ENCODE results near the gene ELOVL7.
"Not testable (repeated sequence)": the region's sequence is repeated elsewhere in the genome, so short reads cannot be mapped to it uniquely, and the experiment has no call there.

The ELOVL7 gene

DNA sequence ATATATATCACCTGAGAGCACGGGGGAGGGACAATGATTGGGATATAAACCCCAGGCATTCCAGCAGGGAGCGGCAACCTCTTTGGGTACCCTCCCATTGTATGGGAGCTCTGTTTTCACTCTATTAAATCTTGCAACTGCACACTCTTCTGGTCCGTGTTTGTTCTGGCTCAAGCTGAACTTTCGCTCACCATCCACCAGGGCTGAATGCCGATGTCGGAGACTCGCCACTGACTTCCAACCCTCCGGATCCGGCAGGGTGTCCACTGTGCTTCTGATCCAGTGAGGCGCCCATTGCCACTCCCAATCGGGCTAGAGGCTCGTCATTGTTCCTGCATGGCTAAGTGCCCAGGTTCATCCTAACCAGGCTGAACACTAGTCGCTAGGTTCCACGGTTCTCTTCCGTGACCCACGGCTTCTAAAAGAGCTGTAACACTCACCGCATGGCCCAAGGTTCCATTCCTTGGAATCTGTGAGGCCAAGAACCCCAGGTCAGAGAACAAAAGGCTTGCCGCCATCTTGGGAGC, 48.6 kb downstream of the ELOVL7 start:
- DNase-seq (ENCODE audit: low spot score), result not testable (repeated sequence)

DNA sequence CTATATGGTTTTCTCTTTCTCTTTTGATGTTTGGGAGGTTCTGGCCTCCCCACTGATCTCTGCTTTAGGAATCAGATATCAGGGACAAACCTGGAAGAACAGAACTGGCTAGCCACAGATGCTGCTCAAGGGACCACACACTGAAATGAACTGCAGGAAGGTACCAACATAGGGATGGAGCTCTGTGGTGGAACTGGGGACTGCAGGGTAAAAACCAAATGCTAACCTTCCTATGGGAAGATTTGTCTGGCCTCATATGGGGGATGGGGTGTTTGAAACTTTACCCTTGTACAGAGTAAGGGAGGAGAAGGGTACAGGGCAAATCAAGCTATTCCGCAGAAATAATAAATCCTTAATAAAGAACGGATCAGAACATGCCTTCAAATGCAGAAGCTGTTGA, 49.4 kb downstream of the ELOVL7 start:
- DNase-seq (ENCODE audit: low spot score), result no peak

DNA sequence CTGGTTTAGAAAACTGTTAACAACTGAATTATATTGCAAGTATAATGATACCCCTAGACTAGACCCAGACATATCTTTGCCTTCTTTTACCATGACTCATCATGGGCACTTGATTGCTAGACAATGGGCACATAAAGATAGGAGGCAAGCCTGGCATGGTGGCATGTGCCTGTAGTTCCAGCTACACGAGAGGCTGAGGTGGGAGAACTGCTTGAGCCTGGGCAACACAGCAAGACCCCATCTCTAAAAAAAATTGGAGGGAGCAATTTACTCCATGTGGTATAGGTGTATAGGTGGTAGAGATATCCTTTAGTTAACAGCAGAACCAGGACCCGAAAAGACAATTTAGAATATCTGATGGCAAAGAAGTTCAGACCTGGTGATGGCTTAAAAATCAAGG, 51.6 kb downstream of the ELOVL7 start:
- no peak for DNase-seq (ENCODE audit: low spot score)

DNA sequence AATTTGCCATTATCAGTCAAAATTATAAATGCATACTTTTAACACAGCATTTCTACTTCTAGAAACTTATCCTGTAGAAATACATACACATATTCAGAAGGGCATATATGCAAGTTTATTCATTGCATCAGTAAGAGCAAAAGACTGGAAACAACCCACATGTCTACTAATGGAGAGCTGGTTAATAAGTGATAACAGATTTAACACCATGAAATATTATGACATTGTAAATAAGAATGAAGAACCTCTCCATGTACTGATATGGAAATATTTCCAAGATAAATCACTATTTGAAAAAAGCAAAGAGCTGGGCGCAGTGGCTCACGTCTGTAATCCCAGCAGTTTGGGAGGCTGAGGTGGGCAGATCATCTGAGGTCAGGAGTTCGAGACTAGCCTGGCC, 54.5 kb downstream of the ELOVL7 start:
- no peak for DNase-seq (ENCODE audit: low spot score)

DNA sequence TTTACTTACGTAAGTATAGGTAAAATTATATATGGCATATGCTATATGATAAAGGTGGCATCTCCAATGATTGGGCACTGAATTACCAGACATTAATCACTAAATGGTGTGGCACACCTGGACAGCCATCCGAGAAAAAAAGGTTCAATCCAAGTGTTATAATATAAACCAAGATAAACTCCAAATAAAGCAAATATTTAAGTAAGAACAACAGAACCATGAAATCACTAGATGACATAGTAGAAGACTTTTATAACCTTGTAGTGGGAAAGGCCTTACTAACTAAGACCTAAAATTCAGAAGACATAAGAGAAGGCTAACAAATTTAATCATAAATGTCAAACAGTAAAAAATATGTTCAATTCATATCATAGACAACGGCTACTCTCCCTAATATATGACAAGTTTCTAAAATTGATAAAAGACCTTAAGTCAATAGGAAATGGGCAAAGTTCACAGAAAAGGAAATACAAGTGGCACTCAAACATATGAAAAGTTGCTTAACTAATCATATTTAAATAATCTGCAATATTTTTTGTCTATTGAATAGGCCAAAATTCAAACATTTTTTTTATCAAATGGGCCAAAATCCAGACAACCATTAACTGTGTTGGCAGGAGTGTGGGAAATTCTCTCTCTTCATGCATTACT, 55.1 kb downstream of the ELOVL7 start:
- no peak for DNase-seq (ENCODE audit: low spot score)

DNA sequence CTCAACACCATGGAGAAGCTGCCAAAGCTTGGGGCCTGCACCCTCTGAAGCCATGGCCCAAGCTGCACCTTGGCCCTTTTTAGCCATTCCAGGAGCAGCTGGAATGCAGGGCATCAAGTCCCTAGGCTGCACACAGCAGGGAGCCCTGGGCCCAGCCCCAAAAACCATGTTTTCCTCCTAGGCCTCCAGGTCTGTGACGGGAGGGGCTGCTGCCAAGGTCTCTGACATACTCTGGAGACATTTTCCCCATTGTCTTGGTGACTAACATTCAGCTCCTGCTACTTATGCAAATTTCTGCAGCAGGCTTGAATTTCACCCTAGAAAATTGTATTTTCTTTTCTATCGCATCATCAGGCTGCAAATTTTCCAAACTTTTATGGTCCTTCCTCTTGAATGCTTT, 64.6 kb downstream of the ELOVL7 start:
- no peak for DNase-seq (ENCODE audit: low spot score)

DNA sequence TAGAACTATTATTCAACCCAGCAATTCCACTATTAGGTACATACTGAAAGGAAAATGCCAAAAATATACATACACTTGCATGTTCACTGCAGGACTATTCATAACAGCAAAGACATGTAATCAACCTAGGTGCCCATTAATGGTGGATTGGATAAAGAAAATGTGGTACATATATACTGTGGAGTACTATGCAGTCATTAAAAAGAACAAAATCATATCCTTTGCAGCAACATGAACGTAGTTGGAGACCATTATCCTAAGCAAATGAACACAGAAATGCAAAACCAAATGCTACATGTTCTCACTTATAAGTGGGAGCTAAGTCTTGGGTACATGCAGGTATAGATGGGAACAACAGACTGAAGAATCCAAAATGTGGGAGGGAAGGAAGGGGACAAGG, 67.7 kb downstream of the ELOVL7 start:
- DNase-seq (ENCODE audit: low spot score), result no peak

DNA sequence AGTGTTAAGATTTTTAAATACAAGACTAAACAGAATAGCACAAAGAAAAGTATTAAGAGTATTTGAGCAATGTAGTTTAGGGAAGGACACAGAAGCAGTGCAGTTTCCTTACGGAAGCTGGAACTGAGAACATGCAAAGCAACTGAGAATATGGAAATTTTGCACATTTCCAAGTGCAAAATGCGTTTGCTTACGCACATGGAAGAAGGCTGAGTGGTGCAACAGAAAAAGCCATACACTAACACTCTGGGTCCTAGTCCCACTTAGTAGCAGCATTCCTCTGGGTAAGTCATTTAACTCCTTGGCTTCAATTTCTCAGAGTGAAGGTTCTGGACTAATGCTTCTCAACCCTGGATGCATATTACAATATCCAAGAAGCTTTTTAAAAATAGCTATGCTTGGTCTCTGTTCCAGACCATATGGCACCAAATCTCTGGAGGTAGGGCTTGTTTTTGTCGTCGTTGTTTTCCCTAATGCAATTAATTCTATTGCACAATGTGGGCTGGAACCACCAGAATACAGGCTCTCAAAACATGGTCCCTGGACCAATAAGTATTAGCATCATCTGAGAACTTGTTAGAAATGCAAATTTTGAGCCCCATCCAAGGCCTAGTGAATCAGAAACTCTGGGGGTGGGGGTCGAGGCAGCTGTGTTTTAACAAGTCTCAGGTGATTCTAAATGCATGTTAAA, 78.9 kb downstream of the ELOVL7 start:
- no peak for DNase-seq (ENCODE audit: low spot score)

DNA sequence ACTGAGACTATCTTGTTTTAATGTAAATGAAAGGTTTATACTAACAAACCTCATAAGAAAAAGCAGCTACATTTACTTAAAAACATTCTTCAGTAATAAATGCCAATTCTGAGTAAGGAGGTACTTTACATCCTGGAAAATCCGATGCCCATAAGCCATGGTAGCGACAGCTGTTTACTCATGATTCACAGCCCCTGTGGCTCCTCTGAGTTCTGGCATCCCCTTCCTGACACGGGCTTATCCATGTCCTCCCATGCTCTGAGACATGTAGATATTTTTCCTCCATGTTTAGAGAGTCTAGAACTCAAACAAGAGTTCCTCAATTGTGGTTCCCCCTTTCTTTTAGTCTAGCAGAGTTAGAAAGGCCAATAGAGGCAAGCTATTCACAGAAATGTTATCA, 81.0 kb downstream of the ELOVL7 start:
- no peak for DNase-seq (ENCODE audit: low spot score)

DNA sequence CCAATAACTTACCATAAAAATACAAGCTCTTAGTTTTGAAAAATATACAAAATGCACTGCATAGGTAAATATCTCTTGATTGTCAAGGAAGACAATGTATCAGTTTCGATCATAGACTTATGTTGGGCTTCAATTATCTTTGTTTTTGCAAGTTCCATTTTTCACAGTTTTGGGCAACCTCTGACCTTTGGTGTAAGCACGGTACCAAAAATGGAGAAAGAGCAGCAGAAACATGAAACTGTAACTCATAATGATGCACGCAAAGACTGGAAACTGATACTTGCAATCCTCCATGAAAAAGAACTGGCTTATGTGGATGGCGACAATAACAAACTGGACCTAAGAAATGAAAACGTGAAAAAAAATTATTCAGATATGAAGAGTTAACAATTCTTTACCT, 89.6 kb downstream of the ELOVL7 start:
- DNase-seq (ENCODE audit: low spot score), result no peak

DNA sequence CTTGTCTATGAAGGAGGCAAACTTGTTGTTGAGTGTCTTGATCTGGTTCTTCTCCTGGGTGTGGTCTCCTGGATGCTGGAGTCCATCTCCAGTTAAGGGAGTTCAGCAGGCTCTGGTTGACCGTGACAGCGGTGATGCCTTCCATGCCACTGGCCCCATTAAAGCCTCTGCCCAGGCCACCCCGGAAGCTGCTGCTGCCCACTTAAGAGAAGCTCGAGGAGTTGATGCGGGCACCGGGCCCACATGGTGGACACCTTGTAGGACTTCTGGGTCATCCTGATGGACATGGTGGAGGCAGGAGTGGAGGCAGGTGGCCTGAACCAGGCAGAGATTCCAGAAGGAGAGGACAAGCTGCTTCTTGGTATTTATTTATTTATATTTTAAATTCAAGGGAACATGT, 99.4 kb downstream of the ELOVL7 start:
- no peak for DNase-seq (ENCODE audit: low spot score)

DNA sequence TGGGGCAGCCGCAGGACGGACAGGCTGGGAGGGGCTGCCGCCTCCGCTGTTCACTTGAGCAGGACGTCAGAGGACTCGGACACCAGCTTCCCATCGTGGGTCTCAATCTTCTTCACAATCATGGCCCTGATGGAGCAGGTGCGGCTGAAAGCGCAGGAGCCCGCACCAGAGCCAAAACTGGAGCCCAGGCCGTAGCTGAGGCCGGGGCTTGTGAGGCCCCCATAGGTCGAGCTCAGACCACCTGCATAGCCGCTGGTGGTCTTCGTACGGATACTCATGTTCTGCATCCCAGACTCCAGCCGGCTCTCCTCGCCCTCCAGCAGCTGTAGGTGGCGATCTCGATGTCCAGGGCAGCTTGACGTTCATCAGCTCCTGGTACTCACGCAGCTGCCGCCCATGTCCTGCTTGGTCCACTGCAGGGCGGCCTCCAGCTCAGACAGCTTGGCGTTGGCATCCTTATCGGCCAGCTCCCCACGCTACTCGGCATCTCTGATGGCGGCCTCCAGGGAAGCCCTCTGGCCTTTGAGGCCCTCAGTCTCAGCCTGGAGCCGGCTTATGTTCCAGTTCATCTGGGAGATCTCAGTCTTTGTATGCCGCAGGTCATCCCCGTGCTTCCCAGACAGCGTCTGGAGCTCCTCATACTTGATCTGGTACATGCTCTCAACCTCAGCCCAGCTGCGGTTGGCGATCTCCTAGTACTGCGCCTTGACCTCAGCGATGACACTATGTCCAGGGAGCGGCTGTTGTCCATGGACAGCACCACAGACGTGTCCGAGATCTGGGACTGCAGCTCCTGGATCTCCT, 100.4 kb downstream of the ELOVL7 start:
- no peak for DNase-seq (ENCODE audit: low spot score)

DNA sequence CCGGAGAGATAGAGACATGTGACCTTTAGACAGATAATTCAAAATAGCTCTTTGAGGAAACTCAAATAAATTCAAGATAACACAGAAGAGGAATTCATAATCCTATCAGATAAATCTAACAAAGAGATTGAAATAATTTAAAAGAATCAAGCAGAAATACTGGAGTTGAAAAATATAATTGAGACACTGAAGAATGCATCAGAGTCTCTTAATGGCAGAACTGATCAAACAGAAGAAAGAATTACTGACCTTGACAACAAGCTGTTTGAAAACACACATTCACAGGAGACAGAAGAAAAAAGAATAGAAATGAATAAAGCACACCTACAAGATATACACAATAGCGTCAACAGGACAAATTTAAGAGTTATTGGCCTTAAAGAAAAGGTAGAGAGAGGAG, 103.7 kb downstream of the ELOVL7 start:
- DNase-seq (ENCODE audit: low spot score), result no peak

DNA sequence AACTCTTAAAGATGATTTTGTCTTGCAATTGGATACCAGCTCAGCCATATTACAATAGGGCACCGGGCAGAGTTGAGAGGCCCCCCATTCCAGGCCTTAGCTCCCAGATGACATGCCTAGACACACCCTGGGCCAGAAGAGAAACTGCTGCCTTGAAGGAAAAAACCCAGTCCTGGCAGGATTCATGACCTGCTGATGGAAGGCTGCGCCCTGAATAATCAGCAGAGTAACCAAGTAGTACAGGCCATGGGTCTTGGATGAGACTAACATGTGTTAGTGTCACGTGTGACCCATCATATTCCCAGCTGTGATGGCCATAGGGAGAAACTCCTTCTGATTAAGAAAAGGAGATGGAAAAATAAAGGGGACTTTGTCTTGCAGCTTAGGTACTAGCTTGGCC, 105.1 kb downstream of the ELOVL7 start:
- DNase-seq (ENCODE audit: low spot score), result no peak

DNA sequence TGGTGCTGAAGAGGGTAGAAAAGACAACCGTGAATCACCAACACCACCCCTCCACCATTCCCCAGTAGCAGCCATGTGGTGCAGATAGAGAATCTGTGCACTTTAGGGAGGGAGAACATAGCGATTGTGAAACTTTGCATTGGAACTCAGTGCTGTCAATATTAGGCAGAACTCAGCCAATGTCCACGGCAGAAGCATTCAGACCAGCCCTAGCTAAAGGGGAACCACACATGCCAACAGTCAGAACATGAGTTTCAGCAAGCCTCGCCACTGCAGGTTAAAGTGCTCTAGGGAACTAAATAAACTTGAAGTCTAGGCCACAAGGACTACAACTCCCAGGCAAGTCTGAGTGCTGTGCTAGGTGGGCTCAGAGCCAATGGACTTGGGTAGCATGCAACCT, 105.6 kb downstream of the ELOVL7 start:
- DNase-seq (ENCODE audit: low spot score), result no peak

DNA sequence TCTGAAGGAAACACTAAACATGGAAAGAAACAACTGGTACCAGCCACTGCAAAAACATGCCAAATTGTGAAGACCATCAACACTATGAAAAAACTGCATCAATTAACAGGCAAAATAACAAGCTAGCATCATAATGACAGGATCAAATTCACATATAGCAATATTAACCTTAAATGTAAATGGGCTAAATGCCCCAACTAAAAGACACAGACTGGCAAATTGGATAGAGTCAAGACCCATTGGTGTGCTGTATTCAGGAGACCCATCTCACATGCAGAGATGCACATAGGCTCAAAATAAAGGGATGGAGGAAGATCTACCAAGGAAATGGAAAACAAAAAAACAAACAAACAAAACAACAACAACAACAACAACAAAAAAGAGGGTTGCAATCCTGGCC, 113.2 kb downstream of the ELOVL7 start:
- DNase-seq (ENCODE audit: low spot score), result not testable (repeated sequence)

DNA sequence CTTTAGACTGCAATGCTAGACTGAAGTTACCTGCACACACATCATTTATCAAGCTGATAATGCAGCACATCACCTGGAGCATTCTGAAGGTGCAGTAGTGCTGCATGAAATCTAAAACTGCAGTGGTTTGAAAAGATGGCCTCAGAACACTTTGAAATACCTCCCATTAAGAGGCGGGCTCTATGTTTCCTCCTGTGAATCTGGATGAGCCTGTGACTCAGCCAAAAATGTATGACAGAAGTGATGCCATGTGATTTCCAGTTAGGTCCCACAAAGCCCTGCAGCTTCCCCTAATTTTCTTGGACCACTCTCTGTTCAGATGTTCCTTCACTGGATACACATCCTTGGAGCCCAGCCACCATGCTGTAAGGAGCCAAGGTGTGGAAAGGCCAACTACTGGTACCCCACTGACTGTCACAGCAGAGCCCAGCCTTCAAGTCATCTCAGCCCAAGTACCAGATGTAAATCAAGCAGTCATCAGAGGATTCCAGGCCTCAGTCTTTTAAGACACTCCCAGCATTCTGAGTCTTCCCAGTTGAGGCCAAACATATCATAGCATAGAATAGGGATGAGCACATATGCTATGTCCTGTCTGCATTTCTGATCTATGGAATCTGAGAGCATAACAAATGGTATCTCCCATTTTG, 116.9 kb downstream of the ELOVL7 start:
- DNase-seq (ENCODE audit: low spot score), result no peak

DNA sequence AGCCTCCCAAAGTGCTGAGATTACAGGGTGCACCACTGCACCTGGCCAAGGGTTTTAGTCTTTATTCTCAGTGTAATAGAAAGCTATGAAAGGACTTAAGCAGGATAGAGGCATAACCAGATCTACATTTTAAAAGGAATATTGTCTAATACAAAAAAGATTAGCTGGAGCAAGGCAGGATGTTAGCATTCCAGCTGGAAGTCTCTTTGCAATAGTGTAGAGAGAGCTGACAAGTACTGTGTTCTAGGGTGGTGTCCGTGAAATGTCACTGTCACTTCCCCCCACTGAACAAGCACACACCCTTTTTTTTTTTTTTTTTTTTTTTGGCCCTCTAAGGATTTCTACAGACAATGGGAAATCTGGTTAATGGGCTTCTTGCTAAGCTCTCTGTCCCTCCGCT, 119.9 kb downstream of the ELOVL7 start:
- DNase-seq (ENCODE audit: low spot score), result no peak

DNA sequence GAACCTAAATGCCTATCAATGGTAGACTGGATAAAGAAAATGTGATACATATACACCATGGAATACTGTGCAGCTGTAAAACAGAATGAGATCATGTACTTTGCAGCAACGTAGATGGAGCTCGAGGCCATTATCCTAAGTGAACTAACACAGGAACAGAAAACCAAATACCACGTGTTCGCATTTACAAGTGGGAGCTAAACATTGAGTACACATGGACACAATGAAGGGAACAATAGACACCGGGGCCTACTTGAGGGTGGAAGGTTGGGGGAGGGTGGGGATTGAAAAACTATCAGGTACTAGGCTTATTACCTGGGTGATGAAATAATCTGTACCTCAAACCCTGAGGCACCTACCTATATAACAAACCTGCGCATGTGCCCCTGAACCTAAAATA, 121.7 kb downstream of the ELOVL7 start:
- DNase-seq (ENCODE audit: low spot score), result no peak

DNA sequence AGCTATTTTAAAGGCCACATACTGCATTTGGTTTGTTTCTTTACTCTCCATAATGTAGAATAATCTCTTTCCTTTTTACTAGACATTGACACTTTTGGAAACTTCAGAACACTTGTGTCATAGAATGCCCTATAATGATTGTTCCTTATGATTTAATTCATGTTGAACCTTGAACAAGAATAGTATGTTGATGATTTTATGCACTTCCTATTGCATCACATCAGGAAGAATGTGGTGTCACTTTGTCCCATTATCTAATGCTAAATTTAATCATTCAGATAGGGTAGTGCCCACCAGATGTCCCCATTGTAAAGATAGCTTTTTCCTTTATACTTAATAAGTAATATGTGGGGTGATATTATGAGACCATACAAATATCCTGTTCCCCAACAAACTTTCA, 124.7 kb downstream of the ELOVL7 start:
- no peak for DNase-seq (ENCODE audit: low spot score)

DNA sequence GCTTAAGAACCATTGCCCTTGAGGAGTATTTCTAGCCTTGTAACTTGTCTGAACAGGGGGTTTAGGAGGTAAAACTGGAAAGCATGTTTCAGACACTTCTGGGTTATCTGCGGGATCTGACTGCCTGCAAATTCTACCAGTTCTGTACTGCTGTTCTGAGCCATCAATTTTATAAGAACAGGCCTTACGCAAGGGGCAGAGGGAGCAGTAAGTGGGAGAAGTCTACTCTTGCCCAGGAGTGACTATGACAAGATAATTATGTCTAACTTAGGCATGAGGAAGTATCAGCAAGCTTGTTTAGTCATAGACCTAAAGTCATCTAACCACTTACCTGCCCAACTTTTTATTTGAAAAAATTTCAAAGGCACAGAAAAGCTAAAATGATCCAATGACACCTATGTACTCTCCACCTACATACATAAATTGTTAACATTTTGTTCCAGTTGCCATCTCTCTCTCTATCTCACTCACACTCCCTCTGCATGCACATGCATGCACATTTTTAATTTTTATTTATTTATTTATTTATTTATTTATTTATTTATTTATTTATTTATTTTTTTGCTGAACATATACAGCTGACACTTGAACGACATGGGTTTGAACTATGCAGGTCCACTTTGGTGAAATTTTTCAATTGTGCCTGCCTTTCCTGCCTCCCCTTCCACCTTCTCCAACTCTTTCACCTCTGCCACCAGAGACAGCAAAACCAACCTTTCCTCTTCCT, 125.7 kb downstream of the ELOVL7 start:
- DNase-seq (ENCODE audit: low spot score), result no peak

All from Ammon's horn (tissue), 1 donor.